G401 (cell line): ENCODE data around the gene SPATA3. TPM values are rescaled to one million over a fixed set of nuclear protein-coding genes. Genes with fewer than 3 reads are reported as not detected.
"Not testable (repeated sequence)": the region's sequence is repeated elsewhere in the genome, so short reads cannot be mapped to it uniquely, and the experiment has no call there.

Experiments
- DNase-seq: peaks from one replicate; pipeline ENCODE4 v3.0.0-alpha.2; 2015; ENCODE audit warnings: low spot score
- in situ Hi-C: cut with HindIII; loops from 2 replicates; pipeline ENCODE4 v1.10.0; 2016; ENCODE audit warnings: low sequenced_read_pairs, mixed read lengths
- total RNA-seq: library from RNA; depleted of rRNA; stranded (reverse); fragments of >200 nt; shearing (Covaris generic); gene quantifications from 2 replicates; pipeline ENCODE4 v1.2.3, GENCODE V29; 2014

SPATA3 gene
- total RNA-seq, 1 experiment from 2014 or later = not detected

DNA sequence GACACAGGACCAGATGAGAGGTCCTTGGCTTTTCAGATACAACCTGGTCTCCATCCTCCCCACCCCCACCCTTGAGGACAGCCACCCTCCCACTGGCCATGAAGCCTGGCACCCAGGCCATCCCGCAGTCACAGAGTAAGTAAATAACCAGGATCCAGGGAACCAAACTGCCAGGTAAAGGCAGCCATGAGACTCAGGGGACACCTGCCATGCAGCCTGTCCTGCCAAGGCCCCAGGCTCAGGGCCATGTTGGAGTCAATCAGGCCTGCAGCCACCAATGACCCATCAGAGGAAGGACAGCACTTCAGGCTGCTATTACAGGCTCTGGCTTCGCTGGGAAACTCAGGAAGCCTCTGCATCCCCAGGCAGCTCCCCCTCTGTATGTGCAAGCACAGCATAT is 15.6 kb downstream of the SPATA3 start:
- DNase-seq = no peak
- in situ Hi-C loops = no loop called here

DNA sequence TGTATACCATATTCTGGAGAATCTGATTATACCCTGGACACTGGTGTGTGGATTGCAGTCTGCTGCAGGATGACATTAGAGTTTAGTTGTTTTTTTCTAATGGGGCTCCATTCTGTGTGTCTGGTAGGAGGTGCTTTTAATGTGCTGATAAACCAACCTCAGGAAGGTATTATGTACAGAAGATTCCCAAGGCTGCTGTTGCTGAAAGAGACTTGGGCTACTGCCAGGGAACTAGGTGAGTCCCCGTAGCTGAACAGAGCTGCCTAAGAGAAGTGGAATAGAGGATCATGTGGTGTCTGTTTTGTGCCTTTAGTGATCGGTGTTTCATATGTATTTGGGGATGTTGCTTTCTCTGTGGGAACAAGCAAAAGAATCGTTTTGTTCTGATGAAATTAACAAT is 16.5 kb downstream of the SPATA3 start:
- in situ Hi-C loops = no loop called here
- DNase-seq = no peak

DNA sequence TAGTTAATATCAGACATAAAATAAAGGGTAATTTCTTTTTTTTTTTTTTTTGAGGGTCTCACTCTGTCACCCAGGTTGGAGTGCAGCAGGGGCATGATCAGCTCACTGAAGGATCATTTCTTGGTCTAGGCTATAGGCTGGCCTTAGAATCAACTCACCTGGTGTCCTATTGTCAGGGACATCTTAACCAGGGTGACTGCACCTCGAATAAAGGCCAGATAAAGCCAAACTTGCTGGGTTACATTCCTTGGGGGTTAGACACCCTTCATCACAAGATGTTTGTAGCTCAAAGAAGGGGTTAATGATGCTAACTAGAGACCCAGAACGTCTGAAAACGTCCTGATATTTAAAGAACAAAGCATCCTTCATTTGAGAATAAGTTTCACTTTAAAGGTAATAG is 17.9 kb downstream of the SPATA3 start:
- no peak for DNase-seq

DNA sequence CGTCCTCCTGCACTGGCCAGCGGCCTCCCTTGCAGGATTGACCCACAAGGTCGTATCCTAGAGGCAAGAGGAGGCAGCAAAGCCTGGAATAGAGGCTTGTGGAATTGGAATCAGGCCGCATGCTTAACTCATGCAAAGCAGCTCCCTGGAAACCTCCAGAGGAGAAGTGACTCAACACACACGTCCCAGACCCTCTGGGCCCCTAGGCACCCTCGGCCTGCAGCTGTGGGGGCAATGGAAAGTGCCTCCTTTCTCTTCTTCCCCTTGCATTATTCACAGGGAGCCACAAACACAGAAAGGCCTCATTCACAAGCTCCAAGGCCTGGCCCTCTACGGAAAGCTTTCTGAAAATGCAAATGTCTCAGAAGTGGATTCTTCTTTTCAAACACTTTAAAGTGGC is 19.6 kb downstream of the SPATA3 start:
- in situ Hi-C loops = no loop called here
- DNase-seq = peak; percentile 15

More for the DNA sequence above, 17.9 kb downstream of the SPATA3 start:
- in situ Hi-C loops = no loop called here

DNA sequence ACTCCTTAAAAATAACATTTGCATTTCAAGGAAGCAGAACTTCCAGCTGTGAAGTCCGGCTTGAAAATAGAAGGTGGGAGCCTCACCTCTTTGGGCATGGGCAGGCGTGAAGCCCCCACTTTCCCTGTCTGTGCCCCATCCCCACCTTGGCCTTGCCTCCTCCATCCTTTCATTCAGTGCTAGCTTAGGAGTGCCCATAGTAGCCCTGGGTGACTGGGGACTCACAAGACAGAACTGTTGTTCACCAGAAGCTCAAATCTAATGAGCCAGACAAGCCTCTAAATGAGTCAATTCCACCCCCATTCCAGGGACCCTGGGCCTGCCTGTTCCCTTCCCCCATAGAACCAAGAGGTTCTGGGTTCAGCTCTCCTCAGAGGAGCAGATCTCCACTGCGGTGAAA is 20.0 kb downstream of the SPATA3 start:
- in situ Hi-C loops = no loop called here
- no peak for DNase-seq

DNA sequence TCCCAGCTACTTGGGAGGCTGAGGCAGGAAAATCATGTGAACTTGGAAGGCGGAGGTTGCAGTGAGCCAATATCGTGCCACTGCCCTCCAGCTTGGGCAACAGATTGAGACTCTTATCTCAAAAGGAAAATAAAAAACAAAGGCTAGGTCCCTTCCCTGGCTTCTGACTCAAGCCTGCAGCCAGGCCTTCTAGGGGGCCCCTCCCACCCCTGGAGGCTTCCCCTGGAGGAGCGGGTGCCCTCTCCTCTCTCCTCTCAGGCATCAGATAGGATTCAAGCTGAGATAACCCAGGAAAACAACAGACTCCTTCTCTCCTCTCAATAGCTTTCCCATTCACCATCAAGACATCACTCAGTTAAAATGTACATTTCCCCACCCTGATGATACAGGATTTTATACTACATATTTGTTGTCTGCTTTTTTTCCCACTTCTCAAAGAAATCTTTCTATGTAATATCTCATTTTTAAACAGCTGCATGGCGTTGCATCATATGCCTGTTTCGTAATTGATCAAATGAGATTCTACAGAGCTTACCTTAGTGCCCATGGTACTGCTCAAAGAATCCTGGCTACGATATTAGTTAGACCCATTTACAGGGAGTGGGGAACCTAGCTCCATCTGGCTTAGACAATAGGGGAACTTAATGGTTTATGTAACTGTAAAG is 20.8 kb downstream of the SPATA3 start:
- no peak for DNase-seq
- in situ Hi-C loops = no loop called here

DNA sequence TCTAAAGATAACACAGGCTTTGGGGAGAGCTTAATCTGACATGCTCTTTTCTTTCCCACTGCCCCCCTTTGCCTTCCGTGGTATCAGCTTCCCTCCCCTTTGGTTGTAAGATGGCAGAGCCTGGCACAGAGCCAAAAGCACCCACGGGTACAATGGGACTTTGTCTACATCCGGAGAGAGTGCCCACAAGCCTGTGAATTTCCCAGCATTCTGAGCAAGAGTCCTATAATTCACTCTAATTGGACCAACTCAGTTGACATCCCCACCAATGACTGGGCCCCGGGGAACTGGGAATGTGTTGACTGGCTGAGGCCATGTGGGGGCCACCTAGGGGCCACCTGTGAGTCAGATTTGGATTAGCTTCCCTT is 21.3 kb downstream of the SPATA3 start:
- no peak for DNase-seq
- in situ Hi-C loops = no loop called here

DNA sequence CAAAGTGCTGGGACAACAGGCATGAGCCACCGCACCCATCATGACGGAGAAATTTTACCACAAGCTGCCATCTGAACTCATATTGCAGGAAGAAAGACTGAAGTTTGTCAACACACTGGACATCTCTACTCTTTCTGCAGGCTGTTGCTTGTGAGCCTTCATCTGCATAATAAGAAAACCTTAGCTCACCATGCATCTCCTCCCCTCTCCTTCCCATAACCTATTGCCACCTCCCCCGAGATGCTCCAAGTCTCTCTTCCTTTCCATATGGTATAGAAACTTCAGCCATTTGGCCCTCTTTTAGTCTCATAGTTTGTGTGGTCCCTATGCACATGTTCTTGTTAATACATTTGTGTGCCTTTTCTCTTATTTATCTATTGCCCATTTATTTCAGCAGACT is 22.3 kb downstream of the SPATA3 start:
- in situ Hi-C loops = no loop called here
- no peak for DNase-seq

DNA sequence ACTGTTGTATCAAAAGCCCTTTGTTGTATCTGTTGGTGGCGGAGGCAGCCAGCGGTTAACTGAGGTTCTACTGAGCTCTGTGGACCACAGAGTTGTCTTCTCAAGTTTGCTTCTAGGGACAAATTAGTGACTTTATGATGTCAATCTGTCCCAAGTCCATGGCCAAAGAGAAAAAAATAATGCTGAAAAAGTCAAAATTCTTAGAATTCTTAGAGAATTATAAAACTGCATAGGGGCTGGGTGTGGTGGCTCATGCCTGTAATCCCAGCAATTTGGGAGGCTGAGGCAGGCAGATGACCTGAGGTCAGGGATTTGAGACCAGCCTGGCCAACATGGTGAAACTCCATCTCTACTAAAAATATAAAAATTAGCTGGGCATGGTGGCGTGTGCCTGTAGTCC is 29.1 kb downstream of the SPATA3 start:
- in situ Hi-C loops = not testable (repeated sequence)

DNA sequence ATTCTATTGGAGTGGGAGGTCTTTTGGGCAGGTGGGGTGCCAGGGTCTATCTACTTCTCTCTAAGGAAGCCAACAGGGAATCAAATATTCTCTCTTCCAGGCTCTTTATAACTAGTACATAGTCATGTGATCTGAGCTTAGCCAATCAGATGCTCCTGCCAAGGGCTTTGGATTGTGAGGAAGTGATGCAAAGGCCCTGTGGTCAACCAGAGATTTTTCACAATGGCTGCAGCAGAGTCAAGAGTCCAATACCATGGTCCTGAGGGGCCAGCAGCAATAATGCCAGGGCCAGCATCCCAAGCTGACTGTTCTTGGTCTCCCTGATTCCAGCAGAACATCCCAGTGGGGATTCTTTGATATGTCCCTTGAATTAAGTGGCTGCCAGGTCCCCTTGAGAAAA is 33.0 kb downstream of the SPATA3 start:
- DNase-seq = no peak
- in situ Hi-C loops = no loop called here

More for the DNA sequence above, 29.1 kb downstream of the SPATA3 start:
- DNase-seq = not testable (repeated sequence)

DNA sequence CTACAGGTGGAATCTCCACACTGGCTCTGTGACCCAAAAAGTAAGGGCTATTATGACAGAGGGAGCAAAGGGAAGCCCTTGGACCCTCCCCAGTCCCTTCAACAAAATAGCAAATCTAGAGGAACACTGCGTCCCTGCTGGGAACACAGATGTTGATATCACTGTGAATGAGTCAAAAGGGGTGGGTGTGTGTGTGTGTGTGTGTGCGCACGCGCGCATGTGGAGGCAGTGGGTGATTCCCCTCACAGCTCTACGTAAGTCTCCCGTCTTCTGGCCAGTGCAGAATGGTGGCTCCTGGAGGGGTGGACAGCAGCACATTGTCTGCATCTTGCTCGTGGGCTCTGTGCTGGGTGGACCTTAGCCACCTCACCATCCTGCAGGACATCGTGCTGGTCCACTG is 33.6 kb downstream of the SPATA3 start:
- in situ Hi-C loops = no loop called here
- no peak for DNase-seq

DNA sequence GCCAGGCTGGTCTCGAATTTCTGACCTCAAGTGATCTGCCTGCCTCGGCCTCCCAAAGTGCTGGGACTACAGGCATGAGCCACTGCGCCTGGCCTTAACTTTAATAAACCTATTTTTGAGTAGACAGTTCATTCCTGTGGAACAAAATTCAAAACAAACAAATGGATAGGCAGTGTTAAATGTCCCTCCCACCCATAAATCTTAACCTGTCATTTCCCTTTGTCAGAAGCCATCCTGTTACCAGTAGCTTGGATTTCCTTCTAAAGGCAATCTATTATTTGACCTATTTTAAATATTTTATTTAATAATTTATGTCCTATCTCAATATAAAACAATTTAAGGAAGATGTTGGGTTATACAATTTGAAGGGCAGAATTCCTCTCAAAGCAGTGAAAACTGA is 34.8 kb downstream of the SPATA3 start:
- in situ Hi-C loops = no loop called here
- no peak for DNase-seq

DNA sequence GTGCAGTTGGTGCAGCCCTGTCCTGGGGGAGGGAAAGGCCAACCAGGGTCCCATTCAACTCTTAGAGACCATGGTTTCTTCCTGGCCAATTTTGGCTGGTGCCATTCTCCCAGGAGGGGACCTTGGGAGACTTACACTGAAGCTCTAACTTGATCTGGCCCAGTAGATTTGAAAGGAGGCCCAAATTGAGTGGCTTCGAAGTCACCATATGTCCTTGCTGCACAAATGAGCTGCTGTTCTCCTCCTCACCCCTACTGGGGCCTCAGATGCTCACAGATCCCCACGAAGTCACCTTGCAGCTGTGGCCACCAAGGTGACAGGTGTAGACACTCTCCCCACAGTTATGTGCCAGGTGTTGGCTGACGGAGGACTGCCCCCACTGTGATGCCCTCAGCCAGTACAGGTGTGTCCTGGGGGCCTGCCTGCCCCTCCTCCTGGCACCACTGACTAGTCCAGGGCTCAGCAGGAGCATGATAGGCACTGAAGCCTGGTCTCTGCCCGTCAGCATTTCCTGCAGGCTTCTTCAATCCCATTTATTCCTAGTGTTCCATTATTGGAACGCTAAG is 36.7 kb downstream of the SPATA3 start:
- in situ Hi-C loops = no loop called here
- DNase-seq = no peak

DNA sequence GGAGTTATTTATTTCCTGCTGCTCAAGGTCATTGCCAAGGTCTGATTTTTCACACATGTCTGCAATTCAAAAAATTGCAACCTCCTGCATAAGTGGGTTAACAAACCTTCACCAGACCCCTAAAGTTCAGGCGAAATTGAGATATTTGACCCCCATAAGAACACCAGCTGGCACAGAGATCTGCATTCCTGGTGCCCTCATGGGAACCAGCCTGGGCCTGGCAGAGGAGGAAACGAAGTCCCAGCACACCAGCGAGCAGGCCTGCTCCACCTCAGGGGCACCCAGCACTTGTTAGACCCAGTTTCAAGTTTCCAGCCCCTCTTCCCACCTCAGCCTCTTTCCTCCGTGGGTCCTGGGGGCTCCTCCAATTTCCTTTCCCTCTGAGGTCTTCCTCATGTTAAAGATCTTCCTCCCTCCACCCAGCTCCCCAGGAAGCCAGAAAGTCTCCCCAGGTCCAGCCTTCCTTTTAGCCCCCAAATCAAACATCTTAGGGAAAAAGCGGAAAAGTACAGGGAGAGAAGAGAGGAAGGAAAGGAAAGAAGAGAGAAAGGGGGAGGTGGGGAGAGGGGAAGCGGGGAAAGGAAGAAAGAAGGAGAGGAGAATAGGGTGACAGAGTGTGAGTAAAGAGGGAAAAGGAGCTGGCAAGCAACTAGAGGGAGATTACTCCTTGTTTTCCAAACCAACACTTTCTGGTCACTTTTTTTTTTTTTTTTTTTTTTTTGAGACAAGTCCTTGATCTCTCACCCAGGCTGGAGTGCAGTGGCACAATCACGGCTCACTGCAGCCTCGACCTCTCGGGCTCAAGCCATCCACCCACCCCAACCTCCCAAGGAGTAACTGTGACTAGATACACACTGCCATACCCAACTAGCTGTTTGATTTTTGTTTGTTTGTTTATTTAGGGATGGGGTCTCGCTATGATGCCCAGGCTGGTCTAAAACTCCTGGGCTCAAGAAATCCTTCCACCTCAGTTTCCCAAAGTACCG is 37.5 kb downstream of the SPATA3 start:
- no peak for DNase-seq
- in situ Hi-C loops = no loop called here

DNA sequence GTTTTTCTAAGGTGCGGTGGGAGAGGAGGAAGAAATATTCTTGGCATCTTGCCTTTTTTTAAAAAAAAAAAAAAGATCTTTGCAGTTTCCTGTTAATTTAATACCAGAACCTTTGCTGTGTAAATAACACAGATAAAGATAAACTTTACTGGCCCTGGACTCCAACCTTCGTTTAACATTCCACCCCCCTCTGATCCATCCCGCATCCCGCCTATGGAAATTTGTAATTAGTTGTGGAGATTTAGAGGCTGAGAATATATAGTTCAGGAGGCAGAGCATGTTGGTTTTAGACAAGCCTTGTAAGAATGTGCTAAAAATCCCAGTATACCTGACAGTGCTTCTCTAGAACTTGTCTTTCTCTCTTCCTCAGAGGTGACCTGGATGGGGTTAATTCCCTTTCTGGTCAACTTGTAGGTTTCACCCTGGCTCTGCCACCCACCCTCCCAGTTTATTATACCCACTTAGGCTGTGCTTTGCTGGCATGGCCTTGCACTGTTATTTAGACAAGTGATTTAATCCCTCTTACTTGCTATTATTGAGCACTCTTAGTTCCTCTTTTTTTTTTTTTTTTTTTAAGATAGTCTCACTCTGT is 38.5 kb downstream of the SPATA3 start:
- in situ Hi-C loops = no loop called here
- DNase-seq = no peak

DNA sequence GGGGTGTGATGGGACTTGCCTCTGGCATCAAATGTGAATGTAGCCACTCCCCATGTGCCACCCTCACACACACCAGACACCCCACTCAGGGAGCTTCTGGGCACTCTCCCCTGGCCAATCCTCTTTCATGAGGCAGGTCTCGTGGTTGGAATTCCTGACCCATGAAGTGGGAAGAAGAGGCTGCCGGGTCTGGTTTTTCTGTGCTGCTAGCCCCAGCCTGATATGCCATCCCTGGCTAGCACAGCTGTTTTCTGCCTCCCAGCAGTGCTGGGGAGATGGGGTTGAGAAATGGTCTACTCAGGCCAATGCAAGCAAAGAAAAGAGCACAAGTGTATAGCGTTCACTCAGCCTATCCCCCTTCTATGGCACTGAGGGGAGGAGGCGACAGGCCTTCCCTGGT is 40.2 kb downstream of the SPATA3 start:
- in situ Hi-C loops = no loop called here
- no peak for DNase-seq

DNA sequence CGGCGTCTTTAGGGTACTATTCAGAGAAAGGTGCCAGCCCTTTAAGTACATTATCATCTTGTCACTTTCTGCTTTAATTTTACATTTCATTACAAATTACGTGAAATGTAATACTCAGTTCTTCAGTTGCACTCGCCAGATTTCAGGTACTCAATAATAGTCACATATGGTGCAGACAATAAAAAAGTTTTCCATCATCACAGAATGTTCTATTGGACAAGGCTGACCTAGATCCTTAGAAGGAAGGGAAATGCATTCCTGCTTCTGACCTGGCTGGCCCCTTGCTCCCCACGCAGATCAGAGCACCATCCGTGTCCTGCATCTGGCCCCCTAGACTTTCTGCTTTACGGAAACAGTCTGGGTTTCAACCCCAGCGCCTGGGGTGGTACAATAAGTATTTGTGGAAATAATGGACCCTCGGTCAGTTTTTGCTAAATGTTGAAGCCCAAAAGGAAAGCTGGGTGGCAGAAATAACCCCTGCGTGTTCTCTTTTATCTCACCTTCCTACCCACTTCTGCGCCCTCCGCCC is 40.7 kb downstream of the SPATA3 start:
- in situ Hi-C loops = no loop called here
- DNase-seq = no peak

DNA sequence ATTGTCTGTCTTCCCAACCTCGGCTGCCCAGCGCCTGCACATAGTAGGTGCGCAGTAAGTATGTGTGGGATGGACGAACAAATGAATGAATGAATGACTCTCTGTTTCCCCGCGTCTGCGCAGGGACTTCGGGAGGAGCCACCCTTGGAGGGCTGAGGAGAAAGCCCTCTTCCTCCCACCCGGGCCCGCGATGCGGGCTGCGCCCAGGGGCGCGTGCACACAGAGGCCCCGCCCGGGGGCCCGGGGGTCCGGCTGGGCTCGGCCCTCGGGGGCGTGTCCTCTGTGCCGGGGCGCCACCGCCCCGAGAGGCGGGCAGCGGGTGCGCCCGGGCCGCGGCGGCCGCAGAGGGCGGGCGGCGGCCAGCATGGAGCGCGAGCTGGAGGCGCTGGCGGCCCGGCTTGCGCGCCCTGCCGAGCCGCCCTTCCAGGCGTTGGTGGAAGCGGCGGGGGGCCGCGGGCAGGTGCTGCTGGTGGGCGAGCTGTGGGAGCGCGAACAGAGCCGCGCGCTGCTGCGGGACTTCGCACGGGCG is 41.3 kb downstream of the SPATA3 start, which contains the start of gene C2orf72:
Gene C2orf72 (plus strand): TSS at position 322 of the 529 bp plus-strand sequence. CDS start 43 bp downstream, at position 365.
- in situ Hi-C loops = no loop called here
- no peak for DNase-seq

DNA sequence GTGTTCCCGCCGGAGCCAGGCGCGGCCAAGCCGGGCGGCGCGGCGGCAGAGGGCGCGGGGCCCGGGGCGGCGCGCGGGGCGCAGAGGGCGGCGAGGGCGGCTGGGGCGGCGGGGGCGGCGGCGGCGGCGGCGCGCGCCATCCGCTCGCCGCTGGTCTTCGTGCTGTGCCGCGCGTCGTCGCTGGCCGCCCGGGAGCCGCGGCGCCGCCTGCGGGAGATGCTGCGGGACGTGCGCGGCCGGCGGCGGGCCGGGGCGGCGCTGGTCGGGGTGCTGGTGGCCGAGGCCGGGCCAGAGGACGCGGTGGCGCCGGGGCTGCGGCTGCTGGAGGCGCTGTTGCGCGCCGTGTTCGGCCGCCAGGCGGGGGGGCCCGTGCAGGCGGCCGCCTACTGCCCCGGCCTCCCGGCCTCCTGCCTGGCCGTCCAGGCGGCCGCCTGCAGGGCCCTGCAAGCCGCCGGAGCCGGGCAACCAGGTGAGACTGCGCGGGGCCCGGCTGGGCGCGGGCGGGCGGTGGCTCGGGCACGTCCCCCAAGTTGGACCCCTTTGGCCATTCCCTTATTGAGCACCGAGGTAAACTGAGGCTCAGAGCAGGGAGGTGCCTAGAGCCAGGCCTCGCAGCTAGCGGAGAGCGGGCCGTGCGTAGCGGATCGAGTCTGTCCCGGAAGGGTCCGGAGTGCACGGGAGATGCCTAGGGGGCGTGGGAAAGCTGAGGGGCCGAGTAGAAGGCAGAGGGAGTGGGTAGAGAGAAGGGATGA is 42.0 kb downstream of the SPATA3 start:
- DNase-seq = no peak
- in situ Hi-C loops = no loop called here
